CD4-positive, alpha-beta T cell treated with Interleukin-15 for 4 hours (primary cell): ENCODE data around the gene THPO.

ENCODE experiments used
- DNase-seq: peaks from one replicate; pipeline ENCODE4 v3.0.0-alpha.2; 2020; ENCODE audit warnings: low spot score

Gene THPO

DNA sequence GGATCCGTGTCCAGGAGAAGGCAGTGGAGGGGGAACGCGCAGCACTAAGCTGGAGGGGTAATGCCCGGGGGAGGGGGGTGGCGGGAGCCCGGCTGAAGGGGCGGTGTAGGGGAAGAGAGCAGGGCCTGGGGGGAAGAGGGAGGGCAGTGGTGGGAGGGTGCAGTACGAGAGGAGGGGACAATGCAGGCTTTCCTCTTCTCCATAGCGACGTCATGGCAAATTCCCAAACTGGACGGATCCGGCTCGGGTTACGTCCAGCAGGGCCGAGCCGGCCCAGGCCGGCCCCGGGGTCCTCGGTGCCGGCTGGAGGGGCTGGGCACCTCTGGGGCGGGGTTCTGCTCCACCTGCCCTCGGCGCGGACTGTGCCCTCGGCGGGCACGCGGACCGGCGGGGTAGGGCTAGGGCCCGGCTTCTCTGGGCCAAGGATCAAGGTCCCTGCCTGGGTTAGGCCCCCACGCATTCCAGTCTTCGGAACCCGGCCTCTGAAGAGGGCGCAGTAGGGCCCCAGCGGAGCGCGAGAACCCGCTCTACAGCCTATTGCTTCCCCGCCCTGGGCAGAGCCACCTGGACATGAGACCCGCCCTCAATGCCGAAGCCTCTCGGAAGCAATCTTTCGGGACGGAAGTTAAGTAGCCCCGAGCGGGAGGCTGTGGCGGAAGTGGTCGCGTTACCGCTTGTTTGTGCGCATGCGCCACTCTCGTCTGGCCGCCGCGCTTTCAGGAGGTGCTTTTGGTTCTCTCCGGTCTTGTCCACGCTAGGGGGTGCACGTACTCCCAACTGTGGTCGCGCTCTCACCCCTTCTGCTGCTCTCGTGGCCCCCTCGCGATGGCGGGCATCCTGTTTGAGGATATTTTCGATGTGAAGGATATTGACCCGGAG lies 15.1 kb downstream of the THPO start:
- peak; percentile 94 for DNase-seq

- peak; percentile 16 for DNase-seq
These were observed 15.9 kb downstream of the THPO start for GRCh38 chr3:184361932-184362667.

DNA sequence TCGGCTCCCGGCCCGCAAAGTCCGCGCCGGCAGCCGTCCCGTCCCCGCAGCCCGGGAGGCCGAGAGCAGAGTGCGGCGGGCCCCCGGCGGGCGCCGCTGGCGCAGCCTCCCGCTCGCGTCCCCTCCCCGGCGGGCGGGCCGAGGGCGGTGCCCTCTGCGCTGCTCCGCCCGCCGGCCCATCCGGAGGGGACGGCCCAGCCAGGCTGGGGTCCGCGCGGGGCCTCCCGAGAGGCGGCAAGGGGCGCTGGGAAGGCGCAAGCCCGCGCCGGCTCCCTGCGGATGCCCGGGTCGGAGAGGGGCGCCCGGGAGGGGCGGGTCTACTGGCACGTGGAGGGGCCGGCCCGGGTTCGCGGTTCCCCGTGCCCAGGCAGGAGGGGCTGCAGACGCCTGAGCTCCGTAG lies 16.5 kb downstream of the THPO start, which contains the start of the genes CLCN2 and POLR2H:
Gene CLCN2 (minus strand): TSS at position 74 of the 400 bp plus-strand sequence. CDS start 126 bp downstream, outside the sequence.
Gene POLR2H (plus strand): TSS at position 179 of the 400 bp plus-strand sequence. CDS start 1,783 bp downstream, outside the sequence.
- peak; percentile 16 for DNase-seq

DNA sequence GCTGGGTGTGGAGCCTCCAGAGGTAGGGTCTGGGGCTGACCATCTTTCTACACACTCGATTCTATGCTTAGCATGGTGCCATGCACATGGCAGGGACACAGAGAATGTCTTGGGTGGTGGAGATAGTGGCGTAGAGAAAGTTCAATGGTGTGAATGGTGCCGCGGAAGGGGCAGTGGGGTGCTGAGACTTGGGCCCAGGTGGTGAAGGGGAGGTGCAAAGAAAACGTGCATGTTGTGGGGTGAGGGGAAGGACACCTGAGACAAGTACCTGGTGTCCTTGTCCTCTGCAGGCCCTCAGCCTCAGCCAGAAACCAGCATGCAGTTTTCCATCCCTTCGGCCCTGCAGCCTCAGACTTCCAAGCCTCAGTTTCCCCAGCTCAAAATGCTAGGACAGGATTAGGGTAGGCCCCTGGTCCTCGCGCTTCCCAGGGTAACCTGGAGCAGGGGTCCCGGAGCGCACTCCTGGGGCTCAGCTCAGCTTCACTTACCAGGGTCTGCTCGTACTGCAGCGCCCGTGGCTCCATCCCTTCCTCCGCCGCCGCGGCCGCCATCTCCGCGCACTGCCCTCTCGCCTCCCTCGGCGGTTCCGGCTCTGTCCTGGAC lies 17.0 kb downstream of the THPO start:
- no peak for DNase-seq

- DNase-seq = no peak
These were observed 17.7 kb downstream of the THPO start for GRCh38 chr3:184360070-184360928.

DNA sequence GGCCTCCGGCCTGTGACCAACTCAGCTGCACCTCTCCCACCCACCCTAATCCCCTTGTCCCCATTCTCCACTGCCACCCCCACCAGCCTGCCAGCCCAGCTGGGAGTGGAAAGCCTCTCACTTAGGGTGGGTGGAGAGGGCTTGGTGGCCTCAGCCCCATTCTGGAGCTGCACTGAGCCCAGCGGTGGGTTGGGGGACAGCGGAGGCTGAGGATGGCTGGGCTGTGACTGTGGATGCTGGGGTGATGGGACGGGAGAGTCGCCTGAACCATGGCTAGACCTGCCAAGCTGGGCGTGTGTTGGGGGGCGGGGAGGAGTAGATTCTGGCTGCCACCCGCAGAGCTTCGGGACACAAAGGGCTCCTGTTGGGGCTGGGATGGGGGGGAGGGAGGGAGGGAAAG lies 18.4 kb downstream of the THPO start:
- DNase-seq = no peak

- no peak for DNase-seq
These were observed 19.1 kb downstream of the THPO start for GRCh38 chr3:184358921-184359350.

DNA sequence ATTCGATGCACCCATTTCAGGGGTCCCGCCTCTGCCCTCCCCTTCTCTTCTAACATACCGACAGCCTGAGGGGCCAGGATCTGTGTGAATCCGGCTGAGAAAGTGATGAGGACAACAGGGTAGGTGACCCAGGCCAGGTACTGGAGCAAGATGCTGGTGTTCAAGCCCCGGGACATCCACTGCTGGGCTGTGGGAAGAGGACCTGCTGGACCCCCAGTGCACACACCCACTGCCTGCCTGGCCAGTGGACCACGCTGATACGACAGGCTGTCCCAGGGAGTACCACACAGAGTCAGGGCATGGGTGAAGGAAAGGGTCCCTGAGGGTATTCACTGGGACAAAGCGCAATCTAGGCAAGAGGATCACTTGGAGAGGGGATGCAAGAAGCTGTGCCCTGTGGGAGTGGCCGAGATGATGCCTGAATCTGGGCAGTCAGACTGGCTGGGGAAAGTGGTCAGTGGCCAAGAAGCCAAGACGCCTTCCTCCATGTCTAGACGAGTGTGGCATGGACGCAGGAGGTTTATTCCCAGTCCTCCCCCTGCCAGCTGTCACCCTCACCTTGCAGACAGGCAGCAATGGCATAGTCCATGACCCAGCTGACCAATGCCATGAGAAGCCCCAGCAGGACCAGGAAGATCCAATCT lies 19.8 kb downstream of the THPO start:
- no peak for DNase-seq

GRCh38 chr3:184357248-184358123 lies 20.5 kb downstream of the THPO start:
- no peak for DNase-seq

DNA sequence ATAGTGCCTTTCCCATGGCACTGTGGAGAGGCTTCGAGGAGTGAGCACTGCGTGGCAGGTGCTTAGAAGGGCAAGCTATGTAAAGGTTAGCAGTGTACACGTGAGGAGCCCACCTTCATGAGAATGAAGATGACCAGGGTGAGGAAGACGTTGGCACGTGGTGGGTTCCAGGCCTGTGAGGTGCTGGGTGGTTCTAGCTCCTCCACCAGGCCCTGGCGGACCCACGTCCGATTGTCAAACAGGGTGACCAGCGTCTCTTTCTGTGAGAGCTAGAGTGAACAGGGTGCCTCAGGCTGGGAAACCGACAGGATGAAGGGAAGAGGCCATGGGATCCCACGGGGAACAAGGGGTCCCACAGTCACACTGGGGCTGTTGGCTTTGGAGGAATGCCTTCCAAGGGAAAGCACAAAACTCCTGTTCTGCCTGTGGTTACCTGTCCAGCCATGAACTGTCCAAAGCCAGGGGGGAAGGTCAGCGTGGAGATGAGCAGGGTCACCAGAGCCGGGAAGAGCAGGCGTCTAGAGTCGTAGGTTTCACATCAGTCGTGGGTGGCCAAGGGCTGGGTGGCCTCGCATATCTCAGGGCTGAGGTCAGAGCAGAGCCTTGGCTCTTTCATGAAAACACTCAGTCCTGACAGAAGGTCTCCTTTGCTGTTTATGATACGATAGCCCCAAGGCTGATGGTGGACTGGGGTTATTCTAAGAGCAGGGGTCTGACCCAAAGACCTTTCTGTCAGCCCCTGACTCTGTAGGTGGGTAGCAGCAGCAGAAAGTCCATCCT lies 22.6 kb downstream of the THPO start:
- DNase-seq = no peak

- DNase-seq = no peak
These were observed 23.3 kb downstream of the THPO start for GRCh38 chr3:184354754-184355153.

GRCh38 chr3:184354121-184354728 lies 23.8 kb downstream of the THPO start:
- peak; percentile 60 for DNase-seq

DNA sequence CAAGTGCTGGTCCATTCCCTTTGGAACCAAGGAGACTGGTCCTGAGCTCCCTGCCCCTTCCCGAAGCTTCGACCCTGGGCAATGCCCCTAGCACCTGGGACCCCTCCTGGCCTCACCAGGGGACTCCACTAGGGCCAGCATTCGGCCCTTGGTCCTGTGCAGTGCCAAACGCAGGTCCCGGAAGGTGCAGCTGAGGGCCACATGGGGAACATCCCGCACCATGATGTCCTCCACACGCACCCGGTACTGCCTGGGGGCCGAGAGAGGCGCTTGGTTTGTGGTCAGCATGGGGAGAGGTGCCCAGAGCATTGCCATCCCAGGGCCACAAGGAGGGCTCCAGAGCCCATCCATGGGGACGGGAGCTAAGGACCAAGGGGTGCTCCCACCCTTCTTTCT lies 24.5 kb downstream of the THPO start:
- no peak for DNase-seq

- no peak for DNase-seq
These were observed 25.0 kb downstream of the THPO start for GRCh38 chr3:184352897-184353545.

GRCh38 chr3:184352149-184352785 lies 25.7 kb downstream of the THPO start:
- DNase-seq = no peak

DNA sequence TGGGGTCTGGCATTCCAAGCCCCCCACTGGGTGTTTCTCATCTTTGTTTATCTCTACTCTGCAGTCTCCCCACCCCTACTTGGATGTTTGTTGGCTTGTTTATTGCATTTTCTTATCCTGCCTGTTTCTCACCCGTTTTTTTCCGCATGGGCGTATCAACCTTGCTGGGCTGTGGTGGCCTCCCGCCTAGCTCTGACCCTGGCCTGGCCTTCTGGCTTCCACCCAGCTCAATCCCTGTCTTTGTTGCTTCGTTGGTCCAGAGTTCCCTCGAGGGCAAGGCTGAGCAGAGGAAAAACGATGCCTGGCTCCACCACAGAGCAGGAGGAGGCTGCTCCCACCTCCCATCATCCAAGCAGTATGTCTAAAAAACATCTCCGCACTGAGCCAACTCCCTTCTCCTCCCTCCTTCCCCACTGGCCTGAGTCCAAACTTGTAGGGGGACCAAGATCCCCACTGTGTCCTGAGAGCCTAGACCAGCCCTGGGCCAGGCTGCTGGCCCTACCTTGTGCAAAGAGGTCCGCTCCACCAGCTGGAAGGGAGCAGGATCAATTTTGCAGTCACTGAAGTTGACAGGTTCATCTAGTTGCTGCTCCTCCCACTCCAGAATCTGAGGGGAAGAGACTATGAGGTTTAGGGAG lies 26.4 kb downstream of the THPO start:
- no peak for DNase-seq

GRCh38 chr3:184350618-184351017 lies 27.4 kb downstream of the THPO start:
- no peak for DNase-seq
